GM21529 (cell line): ENCODE results near the gene RANGAP1.

Experiments used
- ATAC-seq: cut with Tn5 transposase; IDR thresholded peaks from one replicate; pipeline ENCODE4 v1.9.1; 2021; ENCODE audit not compliant: unreplicated experiment

The RANGAP1 gene

GRCh38 chr22:41285820-41286638 is at the start of gene RANGAP1:
TSS of gene RANGAP1 (minus strand) at chr22:41286187. CDS start at chr22:41281044, 5,143 bp downstream.
- peak; percentile 91 for ATAC-seq

GRCh38 chr22:41334951-41335635 is 49.1 kb upstream of the RANGAP1 start:
- no peak for ATAC-seq

GRCh38 chr22:41334215-41334614 is 48.2 kb upstream of the RANGAP1 start:
- ATAC-seq, result no peak

- no peak for ATAC-seq
These were observed 47.8 kb upstream of the RANGAP1 start for GRCh38 chr22:41333806-41334205.

DNA sequence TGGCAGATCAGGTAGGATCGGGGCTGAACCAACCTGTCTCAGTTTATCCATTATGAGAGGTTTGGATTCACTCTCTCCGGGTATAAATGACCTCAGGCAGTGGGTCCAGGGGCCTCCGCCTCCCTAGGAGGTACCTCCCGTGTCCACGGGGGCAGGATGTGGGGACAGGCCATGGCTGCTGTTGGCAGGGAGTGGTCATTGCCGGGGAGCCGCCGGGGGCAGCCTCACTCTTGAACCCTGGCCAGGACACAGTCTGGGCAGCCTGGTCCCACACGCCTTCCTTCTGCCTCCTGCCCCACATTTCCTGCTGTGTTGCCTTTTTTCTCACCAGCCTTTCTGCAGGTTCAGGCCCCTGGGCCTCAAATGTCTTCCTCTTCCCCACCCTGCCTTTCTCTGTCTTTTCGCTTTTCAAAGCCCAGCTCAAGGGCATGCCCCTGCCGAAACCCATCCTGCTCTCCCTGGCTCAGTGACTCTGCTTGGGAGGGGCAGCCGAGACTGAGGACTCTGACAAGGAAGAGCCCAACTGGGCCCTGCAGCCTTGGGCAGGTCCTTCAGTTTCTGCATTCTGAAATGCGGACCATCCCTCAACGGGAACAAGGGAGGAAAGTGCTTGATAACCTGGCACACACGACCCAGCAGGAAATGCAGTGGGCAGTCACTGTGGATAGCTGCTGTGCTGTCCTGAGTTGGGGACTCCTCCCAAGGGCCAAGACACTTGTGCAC is 46.4 kb upstream of the RANGAP1 start:
- ATAC-seq, result no peak

DNA sequence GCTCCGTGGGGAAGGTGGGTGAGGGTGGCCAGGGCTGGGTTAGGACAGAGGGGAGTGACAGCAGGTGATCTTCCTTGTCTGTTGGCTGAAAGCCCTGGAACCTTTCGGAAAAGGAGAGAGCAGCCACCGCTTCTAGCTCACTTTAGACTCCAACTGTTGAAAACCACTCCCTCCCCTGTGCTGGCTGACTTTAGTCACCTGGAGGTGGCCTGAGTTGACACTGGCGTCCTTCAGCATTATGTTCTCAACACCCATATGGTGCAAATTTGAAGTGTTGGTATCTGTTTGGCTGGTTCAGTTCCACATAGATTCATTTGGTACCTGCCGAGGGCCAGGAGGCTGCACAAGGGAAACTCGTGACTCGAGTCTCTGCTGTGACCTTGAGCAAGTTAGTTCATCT is 44.2 kb upstream of the RANGAP1 start:
- ATAC-seq, result no peak

GRCh38 chr22:41327124-41327523 is 41.1 kb upstream of the RANGAP1 start:
- no peak for ATAC-seq

- ATAC-seq, result no peak
These were observed 39.0 kb upstream of the RANGAP1 start for GRCh38 chr22:41324821-41325528.

DNA sequence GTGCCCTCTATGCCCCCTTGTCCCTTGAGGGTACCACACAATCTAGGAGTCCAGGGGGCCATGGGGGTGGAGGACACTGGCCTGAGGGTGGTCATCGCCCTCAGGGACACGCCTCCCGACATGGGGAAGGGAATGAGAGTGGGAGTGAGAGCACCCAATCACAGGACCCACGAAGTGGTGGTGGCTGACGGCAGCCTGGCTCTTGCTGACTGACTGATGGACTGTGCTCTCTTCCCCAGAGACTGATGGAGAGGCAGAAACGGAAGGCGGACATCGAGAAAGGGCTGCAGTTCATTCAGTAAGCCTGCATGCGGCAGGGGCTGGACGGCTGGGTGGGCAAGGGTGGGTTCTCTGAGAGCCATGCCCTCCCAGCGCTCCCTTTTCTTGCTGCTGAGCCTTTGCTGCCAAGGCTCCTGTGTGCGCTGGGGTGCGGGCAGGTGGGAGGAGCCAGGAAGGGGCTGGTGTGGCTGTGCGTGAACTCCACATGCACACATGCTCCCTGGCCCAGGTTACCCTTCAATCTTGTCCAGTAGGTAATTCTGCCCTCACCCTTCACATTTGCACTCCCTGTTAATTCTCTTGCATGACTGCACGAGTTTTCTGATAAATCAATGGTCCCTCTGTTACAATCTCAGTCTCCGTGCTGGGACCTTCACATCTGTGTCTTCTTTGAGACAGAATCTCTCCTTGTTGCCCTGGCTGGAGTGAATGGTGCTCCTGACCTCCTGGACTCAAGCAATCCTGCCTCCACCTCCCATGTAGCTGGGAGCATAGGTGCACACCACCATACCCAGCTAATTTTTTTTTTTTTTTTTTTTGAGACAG is 34.6 kb upstream of the RANGAP1 start:
- ATAC-seq, result no peak

- no peak for ATAC-seq
These were observed 29.6 kb upstream of the RANGAP1 start for GRCh38 chr22:41315586-41315985.

GRCh38 chr22:41314821-41315220 is 28.8 kb upstream of the RANGAP1 start:
- ATAC-seq, result no peak

- no peak for ATAC-seq
These were observed 25.5 kb upstream of the RANGAP1 start for GRCh38 chr22:41311487-41311886.

GRCh38 chr22:41310336-41310735 is 24.3 kb upstream of the RANGAP1 start:
- ATAC-seq, result no peak

DNA sequence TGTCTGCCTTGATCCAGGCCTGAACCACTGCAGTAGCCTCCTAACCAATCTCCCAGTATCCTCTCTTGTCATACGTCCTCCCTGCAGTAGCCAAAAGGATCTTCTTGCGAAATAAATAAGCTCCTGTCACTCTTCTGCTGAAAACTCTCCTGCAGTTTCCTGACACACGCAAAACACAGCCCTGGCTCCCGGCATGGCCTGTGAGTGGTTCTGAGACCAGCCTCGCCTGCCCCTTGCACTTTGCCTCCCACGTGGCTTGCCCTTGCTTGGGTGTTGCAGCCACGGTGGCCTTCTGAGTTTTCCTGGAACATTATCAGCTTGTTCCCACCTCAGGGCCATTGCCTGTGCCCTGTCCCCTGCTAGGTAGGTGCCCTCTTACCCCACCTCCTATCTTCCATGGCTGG is 22.6 kb upstream of the RANGAP1 start:
- no peak for ATAC-seq

- ATAC-seq, result no peak
These were observed 22.1 kb upstream of the RANGAP1 start for GRCh38 chr22:41308054-41308453.

GRCh38 chr22:41305646-41306045 is 19.7 kb upstream of the RANGAP1 start:
- ATAC-seq, result no peak

GRCh38 chr22:41302811-41303210 is 16.8 kb upstream of the RANGAP1 start:
- no peak for ATAC-seq

DNA sequence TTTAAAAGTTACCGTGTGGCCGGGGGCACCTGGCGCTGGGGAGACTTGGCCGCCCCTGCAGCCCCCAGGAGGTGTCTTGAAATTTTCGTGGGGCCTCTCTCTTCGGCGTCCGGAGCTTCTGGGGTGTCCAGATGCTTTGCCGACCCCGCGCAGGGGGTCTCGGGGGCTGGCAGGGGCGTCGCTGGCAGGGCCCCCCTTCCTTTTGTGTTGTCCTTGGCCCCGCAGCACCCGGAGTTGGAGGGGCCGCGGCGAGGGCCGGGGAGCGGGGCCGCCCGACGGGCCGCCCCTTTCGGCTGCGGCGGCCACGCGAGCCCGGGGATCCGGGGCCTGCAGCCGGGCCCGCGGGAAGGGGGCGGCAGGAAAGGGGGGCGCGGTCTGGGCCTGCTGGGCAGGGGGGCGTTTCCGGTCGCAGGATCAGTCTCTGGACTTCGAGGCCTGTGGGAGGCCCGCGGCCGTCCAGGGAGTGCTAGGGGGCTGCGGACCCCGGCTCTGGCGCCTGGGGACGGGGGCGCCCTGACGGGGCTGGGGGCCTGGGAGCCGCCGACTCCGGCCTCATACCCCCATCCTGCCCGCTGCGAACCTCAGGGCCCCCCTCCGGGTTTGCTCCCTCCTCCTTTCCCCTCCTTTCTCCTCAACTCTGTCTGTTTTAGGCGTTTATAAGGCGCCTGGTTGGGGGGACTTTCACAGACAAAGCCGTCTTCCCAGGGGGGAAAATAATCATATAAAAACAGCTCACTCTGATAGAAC is 16.2 kb upstream of the RANGAP1 start:
- no peak for ATAC-seq
